HG03521 (cell line): ENCODE measurements around the gene TMEM81.

ENCODE experiments used
- ATAC-seq: cut with Tn5 transposase; IDR thresholded peaks from one replicate; pipeline ENCODE4 v1.9.1; 2021; ENCODE audit warnings: mild to moderate bottlenecking, moderate library complexity; ENCODE audit not compliant: unreplicated experiment

The TMEM81 gene

GRCh38 chr1:205061227-205061626 lies 23.0 kb downstream of the TMEM81 start:
- ATAC-seq: no peak

- ATAC-seq: no peak
Observed at GRCh38 chr1:205060746-205061145, 23.5 kb downstream of the TMEM81 start.

GRCh38 chr1:205059660-205060059 lies 24.6 kb downstream of the TMEM81 start:
- no peak for ATAC-seq

GRCh38 chr1:205058853-205059252 lies 25.4 kb downstream of the TMEM81 start:
- no peak for ATAC-seq

GRCh38 chr1:205057808-205058575 lies 26.3 kb downstream of the TMEM81 start:
- no peak for ATAC-seq

GRCh38 chr1:205056956-205057568 lies 27.2 kb downstream of the TMEM81 start:
- ATAC-seq: no peak

- no peak for ATAC-seq
Observed at GRCh38 chr1:205056188-205056611, 28.1 kb downstream of the TMEM81 start.

GRCh38 chr1:205054013-205054412 lies 30.2 kb downstream of the TMEM81 start:
- no peak for ATAC-seq

GRCh38 chr1:205053296-205053695 lies 31.0 kb downstream of the TMEM81 start:
- no peak for ATAC-seq

GRCh38 chr1:205052690-205053089 lies 31.6 kb downstream of the TMEM81 start:
- ATAC-seq: no peak

- ATAC-seq: no peak
Observed at GRCh38 chr1:205049479-205049878, 34.8 kb downstream of the TMEM81 start.

GRCh38 chr1:205048382-205048781 lies 35.9 kb downstream of the TMEM81 start:
- ATAC-seq: no peak

- no peak for ATAC-seq
Observed at GRCh38 chr1:205047764-205048231, 36.5 kb downstream of the TMEM81 start.

- ATAC-seq: no peak
Observed at GRCh38 chr1:205046870-205047269, 37.4 kb downstream of the TMEM81 start.

- ATAC-seq: no peak
Observed at GRCh38 chr1:205045146-205045545, 39.1 kb downstream of the TMEM81 start.

GRCh38 chr1:205044741-205045140 lies 39.5 kb downstream of the TMEM81 start:
- no peak for ATAC-seq

- ATAC-seq: no peak
Observed at GRCh38 chr1:205043866-205044265, 40.4 kb downstream of the TMEM81 start.

- ATAC-seq: no peak
Observed at GRCh38 chr1:205042911-205043806, 41.1 kb downstream of the TMEM81 start, which contains the start of gene CNTN2. Gene CNTN2, plus strand, starts transcription at chr1:205043212. Its CDS starts 9,974 bp downstream, at chr1:205053186.

GRCh38 chr1:205041998-205042910 lies 42.0 kb downstream of the TMEM81 start:
- no peak for ATAC-seq
